ENCODE data around the gene C9orf152. TPM values are rescaled to one million over a fixed set of nuclear protein-coding genes. Genes with fewer than 3 reads are reported as not detected.

Gene C9orf152
- polyA plus RNA-seq, 2 donors, result 0.86 to 1.3 TPM

DNA sequence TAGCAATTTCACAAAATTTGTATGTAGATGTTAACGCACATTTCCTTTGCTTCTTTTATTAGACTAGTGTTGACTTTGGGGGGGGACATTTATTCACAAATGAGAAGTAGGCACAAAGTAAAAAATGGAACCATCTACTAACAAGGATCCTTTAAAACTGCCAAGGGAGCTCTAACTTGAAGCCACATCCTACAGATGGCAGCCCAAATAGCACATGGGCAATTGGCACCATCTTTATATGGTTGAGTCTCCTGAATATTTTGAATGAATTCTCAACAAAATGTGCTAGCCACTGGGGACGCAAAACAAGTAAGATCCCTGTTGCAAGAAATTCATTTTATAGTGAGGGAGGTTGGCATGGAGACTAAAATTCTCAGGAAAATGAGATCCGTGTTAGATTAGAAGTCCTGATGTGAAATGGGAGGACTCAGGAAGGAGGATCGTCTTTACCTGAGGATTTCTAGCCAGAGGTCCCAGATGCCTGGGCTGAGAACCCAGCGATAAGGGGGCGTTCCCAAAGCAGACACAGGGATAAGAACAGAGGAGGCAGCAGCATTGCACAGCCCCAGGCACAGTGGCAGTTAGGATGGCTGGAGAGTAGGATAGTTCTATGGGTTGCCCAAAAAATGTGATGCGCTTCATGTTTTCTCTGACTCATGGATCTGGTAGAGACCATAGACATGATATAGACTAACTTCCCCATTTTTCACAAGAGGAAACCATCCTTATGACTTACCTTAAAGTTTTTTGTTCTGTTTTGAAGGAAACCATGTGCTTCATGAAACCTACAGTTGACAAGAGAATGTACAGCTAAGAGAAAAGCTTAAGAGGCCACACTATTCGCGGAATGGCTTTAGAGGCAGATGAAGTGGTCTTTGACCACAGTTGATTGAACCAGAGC lies 37.4 kb downstream of the C9orf152 start:
- no peaks in the 10 kb centered on the region for H3K27me3 ChIP-seq (ENCODE audit: control insufficient read depth in 1 of 2, insufficient read depth in 2 of 2, low read length in 2 of 2)
- no peaks in the 10 kb centered on the region for H3K4me1 ChIP-seq (ENCODE audit: control insufficient read depth in 2 of 2, insufficient read depth in 2 of 2, low read length in 1 of 2)
- H3K36me3 ChIP-seq (ENCODE audit: control insufficient read depth in 2 of 2, insufficient read depth in 2 of 2, low read length in 1 of 2), result no peaks in the 10 kb centered on the region
- no peak overlapping the region for H3K4me3 ChIP-seq (ENCODE audit: low read depth in 1 of 2, low read length in 2 of 2)
- WGBS, 2 donors, result 89 to 91% methylated on average over 9 of the region's 9 CpGs
- no peak overlapping the region for H3K27ac ChIP-seq (ENCODE audit: low read depth in 2 of 2, low read length in 1 of 2)
- H3K9me3 ChIP-seq (ENCODE audit: control insufficient read depth in 2 of 2, insufficient read depth in 1 of 2, low read depth in 1 of 2, low read length in 1 of 2), result no peaks in the 10 kb centered on the region

DNA sequence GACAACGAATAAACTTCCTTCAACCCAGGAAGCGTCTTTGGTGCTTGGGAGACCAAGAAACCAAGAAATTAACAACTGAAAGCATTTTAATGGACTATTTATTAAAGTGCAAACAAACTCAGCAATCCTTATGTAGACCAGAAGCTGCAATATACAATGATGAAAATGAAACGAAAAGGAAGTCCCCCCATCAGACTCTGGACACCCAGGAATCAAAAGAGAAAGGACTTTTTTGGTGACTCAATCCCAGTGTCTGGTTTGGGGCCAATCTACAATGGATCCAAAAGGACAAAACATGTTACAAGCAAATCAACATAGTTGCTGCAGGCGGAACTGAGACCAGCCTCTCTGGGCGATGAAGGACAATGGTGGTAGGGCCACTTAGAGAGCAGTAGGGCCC lies 39.5 kb downstream of the C9orf152 start:
- Histone ChIP-seq H3K27me3 (ENCODE audit: control insufficient read depth in 1 of 2, insufficient read depth in 2 of 2, low read length in 2 of 2) (no peaks in the 10 kb centered on the region), H3K4me1 (ENCODE audit: control insufficient read depth in 2 of 2, insufficient read depth in 2 of 2, low read length in 1 of 2) (no peaks in the 10 kb centered on the region), H3K27ac (ENCODE audit: low read depth in 2 of 2, low read length in 1 of 2) (no peak overlapping the region), H3K9me3 (ENCODE audit: control insufficient read depth in 2 of 2, insufficient read depth in 1 of 2, low read depth in 1 of 2, low read length in 1 of 2) (no peaks in the 10 kb centered on the region), H3K36me3 (ENCODE audit: control insufficient read depth in 2 of 2, insufficient read depth in 2 of 2, low read length in 1 of 2) (no peaks in the 10 kb centered on the region), H3K4me3 (ENCODE audit: low read depth in 1 of 2, low read length in 2 of 2) (no peak overlapping the region)
- 79 to 88% methylated on average over 5 of the region's 5 CpGs for WGBS, 2 donors

DNA sequence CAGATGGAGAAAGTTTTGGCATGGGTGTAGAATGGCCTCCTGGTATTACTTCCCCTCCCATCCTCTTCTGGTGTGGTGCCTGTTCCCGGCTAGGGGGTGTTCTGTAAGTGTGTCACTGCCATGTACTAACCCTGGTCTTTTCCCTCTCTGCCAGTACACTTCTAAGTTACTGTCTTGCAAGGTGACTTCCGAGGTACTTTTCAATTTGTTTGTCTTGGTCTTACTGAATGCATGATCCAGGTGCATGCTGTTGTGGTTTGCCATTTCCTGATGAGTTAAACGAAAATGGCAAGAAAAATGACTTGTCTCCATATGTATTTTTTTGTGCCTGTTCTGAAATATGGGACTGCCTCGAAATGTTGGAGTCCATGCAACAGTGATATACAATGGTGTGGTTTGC lies 46.0 kb downstream of the C9orf152 start:
- no peaks in the 10 kb centered on the region for H3K27me3 ChIP-seq (ENCODE audit: control insufficient read depth in 1 of 2, insufficient read depth in 2 of 2, low read length in 2 of 2)

DNA sequence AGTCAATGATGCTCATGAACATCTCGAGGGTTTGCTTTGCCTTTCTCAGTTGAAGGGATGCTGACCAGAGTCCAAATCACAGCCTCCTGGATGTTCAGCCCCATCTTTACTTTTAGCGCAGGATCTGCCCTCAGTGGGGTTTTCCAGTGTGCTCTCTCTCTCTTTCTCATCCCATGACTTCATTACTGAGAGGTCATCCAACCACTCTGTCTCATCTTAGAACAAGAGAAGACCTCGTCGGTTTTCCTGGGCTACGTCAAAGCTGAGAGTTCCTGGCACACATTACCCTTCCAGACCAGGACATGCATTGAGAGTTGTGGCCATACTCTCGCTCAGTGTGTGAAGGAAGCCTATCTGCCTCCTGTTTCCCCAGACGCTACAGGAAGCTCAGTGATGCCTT lies 47.3 kb downstream of the C9orf152 start:
- H3K27ac ChIP-seq (ENCODE audit: low read depth in 2 of 2, low read length in 1 of 2), result no peak overlapping the region
- 89 to 92% methylated on average over 7 of the region's 7 CpGs for whole genome bisulfite sequencing, 2 donors
- no peaks in the 10 kb centered on the region for H3K9me3 ChIP-seq (ENCODE audit: control insufficient read depth in 2 of 2, insufficient read depth in 1 of 2, low read depth in 1 of 2, low read length in 1 of 2)
- H3K27me3 ChIP-seq (ENCODE audit: control insufficient read depth in 1 of 2, insufficient read depth in 2 of 2, low read length in 2 of 2), result no peaks in the 10 kb centered on the region
- H3K4me1 ChIP-seq (ENCODE audit: control insufficient read depth in 2 of 2, insufficient read depth in 2 of 2, low read length in 1 of 2), result no peaks in the 10 kb centered on the region
- H3K4me3 ChIP-seq (ENCODE audit: low read depth in 1 of 2, low read length in 2 of 2), result no peak overlapping the region
- no peaks in the 10 kb centered on the region for H3K36me3 ChIP-seq (ENCODE audit: control insufficient read depth in 2 of 2, insufficient read depth in 2 of 2, low read length in 1 of 2)

More for the DNA sequence above, 46.0 kb downstream of the C9orf152 start:
- Histone ChIP-seq H3K9me3 (ENCODE audit: control insufficient read depth in 2 of 2, insufficient read depth in 1 of 2, low read depth in 1 of 2, low read length in 1 of 2) (no peaks in the 10 kb centered on the region), H3K36me3 (ENCODE audit: control insufficient read depth in 2 of 2, insufficient read depth in 2 of 2, low read length in 1 of 2) (no peaks in the 10 kb centered on the region), H3K4me1 (ENCODE audit: control insufficient read depth in 2 of 2, insufficient read depth in 2 of 2, low read length in 1 of 2) (no peaks in the 10 kb centered on the region), H3K27ac (ENCODE audit: low read depth in 2 of 2, low read length in 1 of 2) (no peak overlapping the region), H3K4me3 (ENCODE audit: low read depth in 1 of 2, low read length in 2 of 2) (no peak overlapping the region)
- WGBS, 2 donors, result 69 to 71% methylated on average over 4 of the region's 4 CpGs

DNA sequence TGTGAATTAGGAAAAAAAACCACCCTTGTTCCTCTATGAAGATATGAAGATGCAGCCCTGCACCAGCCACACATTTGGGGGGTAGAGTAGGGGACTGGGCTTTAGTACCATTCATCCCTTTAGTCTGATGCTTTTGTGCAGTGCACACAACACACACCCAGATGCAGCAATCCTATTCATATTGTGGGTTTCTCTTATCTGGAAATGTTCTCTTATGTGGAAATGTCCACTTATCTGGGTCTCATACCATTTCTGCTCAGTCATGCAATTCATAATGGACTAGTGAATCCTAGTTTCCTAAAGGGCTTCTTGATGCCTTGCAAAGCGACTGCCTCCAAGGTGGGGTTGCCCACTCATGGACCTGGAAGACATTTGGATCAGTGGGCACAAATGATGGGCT lies 47.8 kb downstream of the C9orf152 start:
- Histone ChIP-seq H3K9me3 (ENCODE audit: control insufficient read depth in 2 of 2, insufficient read depth in 1 of 2, low read depth in 1 of 2, low read length in 1 of 2) (no peaks in the 10 kb centered on the region), H3K27me3 (ENCODE audit: control insufficient read depth in 1 of 2, insufficient read depth in 2 of 2, low read length in 2 of 2) (no peaks in the 10 kb centered on the region), H3K27ac (ENCODE audit: low read depth in 2 of 2, low read length in 1 of 2) (no peak overlapping the region), H3K4me1 (ENCODE audit: control insufficient read depth in 2 of 2, insufficient read depth in 2 of 2, low read length in 1 of 2) (no peaks in the 10 kb centered on the region), H3K36me3 (ENCODE audit: control insufficient read depth in 2 of 2, insufficient read depth in 2 of 2, low read length in 1 of 2) (no peaks in the 10 kb centered on the region), H3K4me3 (ENCODE audit: low read depth in 1 of 2, low read length in 2 of 2) (no peak overlapping the region)
- WGBS, 2 donors, result 93 to 99% methylated on average over 1 of the region's 1 CpG

DNA sequence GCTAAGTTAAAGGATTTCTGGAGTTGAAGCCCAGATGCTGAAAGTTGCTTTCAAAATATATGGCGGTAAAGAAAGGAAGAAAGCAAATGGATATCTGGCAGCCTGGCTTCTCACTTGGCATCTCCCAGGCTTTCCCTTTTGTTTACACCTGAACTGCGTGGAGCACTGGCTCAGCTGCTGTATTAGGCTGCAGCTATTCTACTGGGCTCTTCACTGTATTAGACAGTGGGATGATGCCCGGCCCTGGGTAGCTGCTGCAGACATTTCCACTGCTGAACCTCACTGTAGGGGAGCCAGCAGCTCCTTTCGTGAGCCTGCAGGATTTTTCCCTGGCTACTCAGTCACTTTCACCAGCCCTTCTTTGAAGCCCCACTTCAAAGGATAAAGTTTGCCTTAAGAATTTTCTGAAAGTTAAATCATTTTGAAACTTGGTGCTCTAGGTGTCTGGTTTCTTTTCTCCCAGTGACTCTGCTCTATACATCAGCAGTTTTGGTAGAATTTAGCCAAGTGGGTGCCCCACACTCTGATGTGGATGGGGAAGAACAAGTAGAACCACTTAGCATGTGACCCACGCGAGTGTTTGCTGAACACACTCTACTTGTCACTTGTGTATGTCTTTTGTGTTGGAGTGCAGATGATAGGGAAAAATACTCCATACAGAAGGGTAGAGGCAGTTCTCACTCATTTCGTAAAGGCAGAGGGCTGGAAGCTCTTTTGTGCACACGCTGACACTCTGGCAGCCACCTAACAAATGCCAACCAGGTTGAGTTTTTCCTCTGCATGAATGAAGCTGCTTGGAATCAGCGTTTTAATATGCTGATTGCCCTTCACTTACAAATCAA lies 49.9 kb downstream of the C9orf152 start:
- H3K27ac ChIP-seq (ENCODE audit: low read depth in 2 of 2, low read length in 1 of 2), result no peak overlapping the region
- WGBS, 2 donors, result 33 to 42% methylated on average over 9 of the region's 9 CpGs

DNA sequence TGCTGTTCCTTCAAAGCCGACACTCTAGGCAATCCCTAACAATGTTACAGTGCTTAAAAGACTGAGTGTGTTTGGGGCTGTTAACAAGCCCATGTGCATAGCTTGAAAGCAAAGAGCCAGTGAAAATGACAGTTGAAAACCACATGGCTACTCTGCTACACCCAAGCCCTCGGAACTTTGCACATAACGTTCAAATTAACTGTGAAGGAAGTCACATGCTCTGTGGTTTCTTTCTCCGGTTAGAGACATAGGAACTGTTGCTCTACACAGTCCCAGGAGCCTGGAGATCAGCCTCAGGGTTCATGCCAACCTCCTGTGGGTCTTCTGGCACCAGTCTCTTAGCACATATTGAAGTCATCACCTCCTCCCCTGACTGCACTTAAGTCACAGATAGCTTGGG lies 51.1 kb downstream of the C9orf152 start:
- H3K4me1 ChIP-seq (ENCODE audit: control insufficient read depth in 2 of 2, insufficient read depth in 2 of 2, low read length in 1 of 2), result peaks cover 0 to 2% of the 10 kb centered on the region in 2 donors
- 46 to 54% methylated on average over 4 of the region's 4 CpGs for WGBS, 2 donors

More for the DNA sequence above, 49.9 kb downstream of the C9orf152 start:
- H3K27me3 ChIP-seq (ENCODE audit: control insufficient read depth in 1 of 2, insufficient read depth in 2 of 2, low read length in 2 of 2), result no peaks in the 10 kb centered on the region
- peaks cover 0 to 1% of the 10 kb centered on the region in 2 donors for H3K4me1 ChIP-seq (ENCODE audit: control insufficient read depth in 2 of 2, insufficient read depth in 2 of 2, low read length in 1 of 2)
- no peaks in the 10 kb centered on the region for H3K36me3 ChIP-seq (ENCODE audit: control insufficient read depth in 2 of 2, insufficient read depth in 2 of 2, low read length in 1 of 2)
- no peak overlapping the region for H3K4me3 ChIP-seq (ENCODE audit: low read depth in 1 of 2, low read length in 2 of 2)
- H3K9me3 ChIP-seq (ENCODE audit: control insufficient read depth in 2 of 2, insufficient read depth in 1 of 2, low read depth in 1 of 2, low read length in 1 of 2), result no peaks in the 10 kb centered on the region

DNA sequence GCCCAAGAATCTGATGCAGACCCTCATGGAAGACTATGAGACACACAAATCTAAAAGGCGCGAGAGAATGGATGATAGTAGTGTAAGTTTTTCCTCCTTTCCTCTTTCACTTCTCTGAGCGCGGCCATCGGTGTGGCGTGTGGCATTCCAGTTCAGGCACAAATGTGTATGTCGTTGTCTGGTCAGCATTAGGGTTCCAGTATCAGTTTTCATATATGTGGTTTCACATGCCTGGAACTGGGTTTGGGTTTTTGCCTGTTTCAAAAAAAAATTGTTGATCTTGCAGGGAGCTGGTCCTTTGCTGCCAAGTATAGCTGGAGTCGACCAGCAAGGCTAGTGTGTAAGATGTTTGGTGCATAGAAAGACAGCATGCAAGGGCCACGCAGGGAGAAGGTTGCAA lies 51.5 kb downstream of the C9orf152 start:
- Histone ChIP-seq H3K27ac (ENCODE audit: low read depth in 2 of 2, low read length in 1 of 2) (no peak overlapping the region), H3K4me1 (ENCODE audit: control insufficient read depth in 2 of 2, insufficient read depth in 2 of 2, low read length in 1 of 2) (peaks cover 0 to 2% of the 10 kb centered on the region in 2 donors)
- 82 to 87% methylated on average over 9 of the region's 9 CpGs for WGBS, 2 donors

More for the DNA sequence above, 51.1 kb downstream of the C9orf152 start:
- Histone ChIP-seq H3K27me3 (ENCODE audit: control insufficient read depth in 1 of 2, insufficient read depth in 2 of 2, low read length in 2 of 2) (no peaks in the 10 kb centered on the region), H3K9me3 (ENCODE audit: control insufficient read depth in 2 of 2, insufficient read depth in 1 of 2, low read depth in 1 of 2, low read length in 1 of 2) (no peaks in the 10 kb centered on the region), H3K36me3 (ENCODE audit: control insufficient read depth in 2 of 2, insufficient read depth in 2 of 2, low read length in 1 of 2) (no peaks in the 10 kb centered on the region), H3K27ac (ENCODE audit: low read depth in 2 of 2, low read length in 1 of 2) (no peak overlapping the region), H3K4me3 (ENCODE audit: low read depth in 1 of 2, low read length in 2 of 2) (no peak overlapping the region)

DNA sequence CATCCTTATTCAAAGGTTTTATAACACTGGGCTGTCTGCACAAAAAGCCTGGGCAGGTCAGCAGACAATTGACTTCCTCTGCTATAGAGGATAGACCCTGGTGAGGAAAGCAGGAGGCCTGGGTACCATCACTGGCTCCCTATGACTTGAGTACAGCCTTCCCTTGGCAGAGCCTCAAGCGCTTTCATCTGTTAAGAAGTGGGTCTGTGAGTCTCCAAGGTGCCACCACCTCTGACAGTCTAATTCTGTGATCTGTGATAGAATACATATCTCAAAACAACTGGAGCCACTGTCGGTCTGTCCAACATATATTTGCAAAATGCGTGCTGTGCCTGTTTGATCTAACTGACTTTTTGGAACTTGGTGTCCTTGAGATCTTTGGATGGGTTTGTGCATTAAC lies 52.2 kb downstream of the C9orf152 start:
- WGBS, 2 donors, result 90 to 95% methylated on average over 3 of the region's 3 CpGs
- H3K27ac ChIP-seq (ENCODE audit: low read depth in 2 of 2, low read length in 1 of 2), result no peak overlapping the region

More for the DNA sequence above, 51.5 kb downstream of the C9orf152 start:
- Histone ChIP-seq H3K9me3 (ENCODE audit: control insufficient read depth in 2 of 2, insufficient read depth in 1 of 2, low read depth in 1 of 2, low read length in 1 of 2) (no peaks in the 10 kb centered on the region), H3K36me3 (ENCODE audit: control insufficient read depth in 2 of 2, insufficient read depth in 2 of 2, low read length in 1 of 2) (no peaks in the 10 kb centered on the region), H3K27me3 (ENCODE audit: control insufficient read depth in 1 of 2, insufficient read depth in 2 of 2, low read length in 2 of 2) (no peaks in the 10 kb centered on the region), H3K4me3 (ENCODE audit: low read depth in 1 of 2, low read length in 2 of 2) (no peak overlapping the region)

More for the DNA sequence above, 52.2 kb downstream of the C9orf152 start:
- H3K4me1 ChIP-seq (ENCODE audit: control insufficient read depth in 2 of 2, insufficient read depth in 2 of 2, low read length in 1 of 2), result peaks cover 0 to 2% of the 10 kb centered on the region in 2 donors
- no peaks in the 10 kb centered on the region for H3K36me3 ChIP-seq (ENCODE audit: control insufficient read depth in 2 of 2, insufficient read depth in 2 of 2, low read length in 1 of 2)
- no peak overlapping the region for H3K4me3 ChIP-seq (ENCODE audit: low read depth in 1 of 2, low read length in 2 of 2)
- H3K27me3 ChIP-seq (ENCODE audit: control insufficient read depth in 1 of 2, insufficient read depth in 2 of 2, low read length in 2 of 2), result no peaks in the 10 kb centered on the region
- H3K9me3 ChIP-seq (ENCODE audit: control insufficient read depth in 2 of 2, insufficient read depth in 1 of 2, low read depth in 1 of 2, low read length in 1 of 2), result no peaks in the 10 kb centered on the region
